DMS53 (cell line): ENCODE results near the gene TMPRSS12.
A peak's percentile ranks its signal among the peaks of the same experiment; 100 is the strongest.
"Not testable (repeated sequence)": the region's sequence is repeated elsewhere in the genome, so short reads cannot be mapped to it uniquely, and the experiment has no call there.

Source experiments
- DNase-seq: peaks from one replicate; lab custom pipeline; 2025; lab: John Stamatoyannopoulos, UW

The TMPRSS12 gene, protein sequence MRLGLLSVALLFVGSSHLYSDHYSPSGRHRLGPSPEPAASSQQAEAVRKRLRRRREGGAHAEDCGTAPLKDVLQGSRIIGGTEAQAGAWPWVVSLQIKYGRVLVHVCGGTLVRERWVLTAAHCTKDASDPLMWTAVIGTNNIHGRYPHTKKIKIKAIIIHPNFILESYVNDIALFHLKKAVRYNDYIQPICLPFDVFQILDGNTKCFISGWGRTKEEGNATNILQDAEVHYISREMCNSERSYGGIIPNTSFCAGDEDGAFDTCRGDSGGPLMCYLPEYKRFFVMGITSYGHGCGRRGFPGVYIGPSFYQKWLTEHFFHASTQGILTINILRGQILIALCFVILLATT

DNA sequence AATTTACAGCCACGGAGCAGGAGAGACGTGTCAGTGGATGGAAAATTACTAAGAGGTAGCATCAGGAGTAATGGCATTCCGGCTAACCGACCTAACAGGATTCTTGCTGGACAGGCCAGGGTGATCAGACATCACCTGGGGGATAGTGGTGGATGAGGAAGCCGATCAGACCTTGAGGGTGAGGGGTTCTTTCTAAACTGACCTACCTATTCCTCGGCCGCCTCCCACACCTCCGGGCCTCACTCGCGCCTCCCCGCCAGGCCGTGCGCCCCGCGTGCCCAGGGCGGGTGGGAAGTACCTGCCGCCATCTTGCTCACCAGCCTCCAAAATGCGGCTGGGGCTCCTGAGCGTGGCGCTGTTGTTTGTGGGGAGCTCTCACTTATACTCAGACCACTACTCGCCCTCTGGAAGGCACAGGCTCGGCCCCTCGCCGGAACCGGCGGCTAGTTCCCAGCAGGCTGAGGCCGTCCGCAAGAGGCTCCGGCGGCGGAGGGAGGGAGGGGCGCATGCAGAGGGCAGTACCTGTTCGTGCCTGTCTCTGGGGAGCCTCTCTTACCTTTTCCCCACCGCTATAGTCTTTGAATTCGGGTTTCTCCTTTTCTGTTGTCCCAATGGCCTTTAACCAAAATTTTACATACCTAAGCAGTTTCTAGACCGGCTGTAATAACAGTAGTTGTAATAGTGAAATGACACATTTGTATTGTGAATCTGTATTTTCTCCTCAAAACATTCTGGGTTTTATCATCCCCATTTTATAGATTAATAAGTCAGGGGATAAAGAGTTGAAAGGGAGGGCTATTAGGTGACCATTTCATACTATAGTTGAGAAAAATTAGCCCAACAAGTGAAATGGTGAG, at the start of gene TMPRSS12:
Gene TMPRSS12 (plus strand): TSS at position 290 of the 857 bp plus-strand sequence. CDS start 39 bp downstream, at position 329.
- peak; percentile 77 for DNase-seq

- peak; percentile 16 for DNase-seq
Measured at GRCh38 chr12:50799908-50800307, 42.8 kb upstream of the TMPRSS12 start.

DNA sequence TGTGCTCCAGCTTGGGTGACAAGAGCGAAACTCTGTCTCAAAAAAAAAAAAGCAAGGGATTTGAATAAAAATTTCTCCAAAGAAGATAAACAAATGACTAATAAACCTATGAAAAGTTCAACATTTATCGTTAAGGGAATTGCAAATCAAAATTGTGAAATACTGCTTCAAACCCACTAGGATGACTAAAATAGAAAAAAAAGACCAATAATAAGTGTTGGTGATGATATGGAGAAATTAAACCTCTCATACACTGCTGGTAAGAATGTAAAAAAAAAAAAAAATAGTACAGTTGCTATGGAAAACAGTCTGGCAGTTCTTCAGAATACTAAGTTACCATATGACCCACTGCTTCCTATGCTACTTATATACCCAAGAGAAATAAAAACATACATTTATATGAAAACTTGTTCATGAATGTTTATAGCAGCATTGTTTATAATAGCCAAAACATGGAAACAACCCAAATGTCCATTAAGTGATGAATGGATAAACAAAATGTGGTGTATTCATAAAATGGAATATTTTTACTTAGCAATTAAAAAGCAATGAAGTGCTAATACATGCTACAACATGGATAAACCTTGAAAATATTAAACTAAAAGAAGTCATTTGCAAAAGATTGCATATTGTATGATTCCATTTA, 39.4 kb upstream of the TMPRSS12 start:
- DNase-seq = no peak

- DNase-seq = peak; percentile 15
Measured at GRCh38 chr12:50806176-50806575, 36.5 kb upstream of the TMPRSS12 start.

GRCh38 chr12:50809131-50809530, 33.6 kb upstream of the TMPRSS12 start:
- DNase-seq = not testable (repeated sequence)

GRCh38 chr12:50814921-50815320, 27.8 kb upstream of the TMPRSS12 start:
- not testable (repeated sequence) for DNase-seq

- no peak for DNase-seq
Measured at GRCh38 chr12:50820177-50820576, 22.5 kb upstream of the TMPRSS12 start.

DNA sequence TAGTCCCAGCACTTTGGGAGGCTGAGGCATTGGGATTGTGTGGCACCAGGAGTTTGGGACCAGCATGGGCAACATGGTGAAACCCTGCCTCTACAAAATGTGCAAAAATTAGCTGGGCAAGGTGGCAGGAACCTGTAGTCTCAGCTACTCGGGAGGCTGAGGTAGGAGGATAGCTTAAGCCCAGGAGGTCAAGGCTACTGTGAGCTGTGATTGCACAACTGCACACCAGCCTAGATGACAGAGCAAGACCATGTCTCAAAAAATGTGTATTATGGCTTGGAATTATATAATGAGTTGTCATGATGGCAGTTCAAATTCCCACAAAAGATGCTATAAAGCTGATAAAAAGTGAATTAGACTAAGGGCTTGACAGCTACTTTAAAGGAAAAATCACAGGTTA, 20.6 kb upstream of the TMPRSS12 start:
- DNase-seq = no peak

DNA sequence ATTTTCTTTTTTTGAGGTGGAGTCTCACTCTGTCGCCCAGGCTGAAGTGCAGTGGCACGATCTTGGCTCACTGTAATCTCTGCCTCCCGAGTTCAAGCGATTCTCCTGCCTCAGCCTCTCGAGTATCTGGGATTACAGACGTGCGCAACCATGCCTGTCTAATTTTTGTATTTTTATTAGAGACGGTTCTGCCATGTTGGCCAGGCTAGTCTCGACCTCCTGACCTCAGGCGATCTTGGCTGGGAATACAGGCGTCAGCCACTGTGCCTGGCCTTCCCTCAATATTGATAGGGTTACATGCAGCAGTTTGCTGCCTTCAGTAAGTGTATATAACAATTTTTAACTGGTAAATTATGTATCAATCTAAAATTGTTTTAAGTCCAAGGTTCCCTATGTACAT, 19.0 kb upstream of the TMPRSS12 start:
- DNase-seq = not testable (repeated sequence)

- peak; percentile 15 for DNase-seq
Measured at GRCh38 chr12:50824914-50825313, 17.8 kb upstream of the TMPRSS12 start.

- peak; percentile 65 for DNase-seq
Measured at GRCh38 chr12:50825372-50825838, 17.3 kb upstream of the TMPRSS12 start.

DNA sequence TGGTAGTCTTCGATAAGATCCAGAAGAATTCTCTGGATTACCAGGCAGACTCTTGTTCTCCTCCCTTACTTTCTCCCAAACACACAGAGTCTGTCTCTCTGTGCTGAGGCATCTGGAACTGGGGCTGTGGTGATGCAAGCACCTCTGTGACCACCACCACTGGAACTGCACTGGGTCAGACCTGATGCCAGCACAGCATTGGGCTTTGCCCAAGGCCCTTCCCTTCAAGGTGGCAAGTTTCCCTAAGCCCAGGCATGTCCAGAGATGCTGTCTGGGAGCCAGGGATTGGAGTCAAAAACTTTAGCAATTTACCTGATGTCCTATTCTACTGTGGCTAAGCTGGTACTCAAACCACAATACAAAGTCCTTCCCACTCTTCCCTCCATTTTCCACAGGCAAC, 14.6 kb upstream of the TMPRSS12 start:
- no peak for DNase-seq

GRCh38 chr12:50828886-50829285, 13.8 kb upstream of the TMPRSS12 start:
- no peak for DNase-seq

DNA sequence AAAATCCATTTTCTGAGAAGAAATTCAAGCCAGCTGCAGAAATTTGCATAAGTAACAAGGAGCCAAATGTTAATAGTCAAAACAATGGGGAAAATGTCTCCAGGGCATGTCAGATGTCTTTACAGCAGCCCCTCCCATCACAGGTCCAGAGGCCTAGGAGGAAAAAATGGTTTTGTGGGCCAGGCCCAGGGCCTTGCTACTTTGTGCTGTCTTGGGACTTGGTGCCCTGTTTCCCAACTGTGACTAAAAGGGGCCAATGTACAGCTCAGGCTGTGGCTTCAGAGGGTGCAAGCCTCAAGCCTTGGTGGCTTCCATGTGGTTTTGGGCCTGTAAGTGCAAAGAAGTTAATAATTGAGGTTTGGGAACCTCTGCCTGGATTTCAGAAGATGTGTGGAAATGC, 8.9 kb upstream of the TMPRSS12 start:
- not testable (repeated sequence) for DNase-seq

DNA sequence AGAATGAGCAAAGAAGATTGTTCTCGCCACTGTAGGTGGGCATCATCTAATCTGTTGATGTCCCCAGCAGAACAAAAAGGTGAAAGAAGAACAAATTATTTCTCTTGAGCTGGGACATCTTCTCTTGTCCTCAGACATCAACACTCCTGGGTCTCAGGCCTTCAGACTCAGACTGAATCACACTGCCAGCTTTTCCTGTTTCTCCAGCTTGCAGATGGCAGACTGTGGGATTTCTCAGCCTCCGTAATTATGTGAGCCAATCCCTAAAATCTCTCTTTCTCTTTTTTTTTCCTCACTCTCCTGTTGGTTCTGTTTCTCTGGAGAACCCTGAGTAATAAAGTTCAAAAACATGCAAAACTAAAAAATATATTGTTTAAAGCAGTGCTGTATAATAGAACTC, 3.7 kb upstream of the TMPRSS12 start:
- DNase-seq = no peak

DNA sequence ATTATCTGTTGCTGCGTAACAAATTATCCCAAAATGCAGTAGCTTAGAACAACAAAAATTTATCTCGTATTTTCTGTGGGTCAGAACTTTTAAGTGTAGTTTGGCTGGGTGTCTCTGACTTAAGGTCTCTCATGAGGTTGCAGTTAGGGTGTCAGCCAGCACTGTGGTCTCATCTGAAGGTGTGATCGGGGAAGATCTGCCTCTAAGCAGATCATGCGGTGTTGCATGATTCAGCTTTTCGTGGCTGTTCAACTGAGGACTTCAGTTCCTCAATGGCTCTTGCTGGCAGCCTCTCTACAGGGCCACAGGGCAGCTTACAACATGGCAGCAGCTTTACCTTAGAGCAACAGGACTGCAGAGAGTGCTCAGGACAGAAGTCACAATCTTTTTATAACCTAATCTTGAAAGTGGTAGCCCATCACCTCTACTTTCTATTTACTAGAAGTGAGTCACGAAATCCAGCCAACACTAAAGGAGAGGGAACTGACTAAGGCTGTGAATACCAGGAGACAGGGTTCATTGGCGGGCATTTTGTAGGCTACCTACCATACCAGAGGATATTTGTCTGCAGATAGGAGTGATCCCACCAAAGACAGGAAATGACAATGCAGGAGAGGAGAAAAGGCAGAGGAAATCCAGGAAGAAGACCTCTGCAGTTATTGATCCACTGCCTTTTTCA, 1.8 kb upstream of the TMPRSS12 start:
- no peak for DNase-seq

GRCh38 chr12:50841716-50842531, 802 bp upstream of the TMPRSS12 start:
- DNase-seq = no peak

DNA sequence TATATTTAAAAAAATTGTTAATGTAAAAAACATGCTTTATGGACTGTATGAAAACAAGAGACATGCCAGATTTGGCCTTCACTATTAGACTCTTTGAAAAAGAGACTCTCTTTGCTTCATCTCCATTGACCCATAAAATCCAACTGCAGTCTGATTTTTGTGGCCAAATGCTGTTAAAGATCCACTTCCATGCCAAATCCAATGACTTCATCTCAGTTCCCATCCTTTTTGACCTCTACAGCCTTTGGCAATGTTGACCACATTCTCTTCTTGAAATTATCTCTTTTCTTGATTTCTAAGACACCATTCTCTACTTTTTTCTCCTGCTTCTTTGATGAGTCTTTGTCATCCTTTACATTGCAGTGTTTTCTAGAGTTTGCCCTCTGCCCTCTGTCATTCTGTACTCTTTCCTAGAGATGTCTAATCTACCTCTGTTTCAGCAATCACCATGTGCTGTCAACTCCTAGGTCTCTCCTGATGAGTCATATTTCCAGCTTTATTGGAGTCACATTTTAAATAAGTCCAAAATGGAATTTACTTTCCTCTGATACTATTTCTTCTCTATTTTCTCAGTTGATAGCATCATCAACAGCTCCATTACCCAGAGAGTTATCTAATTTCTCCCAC, 2.4 kb downstream of the TMPRSS12 start:
- no peak for DNase-seq

- DNase-seq = no peak
Measured at GRCh38 chr12:50848963-50849362, 6.2 kb downstream of the TMPRSS12 start.

DNA sequence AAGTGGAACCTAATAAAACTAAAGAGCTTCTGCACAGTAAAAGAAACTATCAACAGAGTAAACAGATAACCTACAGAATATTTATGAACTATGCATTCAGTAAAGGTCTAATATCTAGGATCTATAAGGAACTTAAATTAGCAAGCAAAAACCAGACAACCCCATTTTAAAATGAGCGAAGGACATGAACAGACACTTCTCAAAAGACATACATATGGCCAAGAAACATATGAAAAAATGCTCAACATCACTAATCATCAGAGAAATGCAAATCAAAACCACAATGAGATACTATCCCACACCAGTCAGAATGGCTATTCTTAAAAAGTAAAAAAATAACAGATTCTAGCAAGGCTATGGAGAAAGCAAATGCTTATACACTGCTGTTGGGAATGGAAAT, 12.5 kb downstream of the TMPRSS12 start:
- DNase-seq = not testable (repeated sequence)
